GM12878 (cell line): Measurements from ENCODE around the gene WBP11. TPM values are rescaled to one million over a fixed set of nuclear protein-coding genes. Genes with fewer than 3 reads are reported as not detected.

Experiments used
- ATAC-seq: fragments of 200-7000 bp; cut with Tn5 transposase; 3 replicates; pipeline ENCODE4 v1.9.1; 2020; ENCODE audit warnings: mild to moderate bottlenecking, moderate library complexity
- BruUV-seq: library from RNA; stranded (reverse); fragments of 400-500 nt; replicated peaks from 2 replicates; lab custom pipeline; 2021; lab: Mats Ljungman, UMichigan
- CTCF ChIA-PET: fragments of 300-600 bp; sonication (Branson Sonifier 250); formaldehyde crosslinking; extraction: SDS; loops from one replicate; lab custom pipeline; 2021; ENCODE audit warnings: inconsistent platforms; lab: Yijun Ruan, JAX
- POLR2A ChIA-PET: fragments of 350-600 bp; formaldehyde crosslinking; extraction: SDS; loops from one replicate; lab custom pipeline; 2021; ENCODE audit warnings: inconsistent platforms; lab: Charles Lee
- RAD21 ChIA-PET: fragments of 300-600 bp; sonication (Branson Sonifier 250); formaldehyde crosslinking; loops from one replicate; lab custom pipeline; 2023; ENCODE audit warnings: antibody characterized with exemption; ENCODE audit not compliant: unreplicated experiment; lab: Charles Lee
- SMC1A ChIA-PET: fragments of 300-600 bp; sonication (Branson Sonifier 250); formaldehyde crosslinking; loops from one replicate; lab custom pipeline; 2023; ENCODE audit not compliant: unreplicated experiment, uncharacterized antibody; lab: Charles Lee
- DNase-seq: peaks from one replicate; pipeline ENCODE4 v3.0.0-alpha.2; 2011; ENCODE audit warnings: low read depth, low spot score
- FAIRE-seq: peaks from 3 replicates; lab custom pipeline; 2011; peaks lifted over from hg19 to GRCh38; lab: Jason Lieb, UNC
- H2AFZ ChIP-seq: 2 replicates; pipeline ENCODE4 v1.6.0; 2011; ENCODE audit warnings: low read depth, low read length, control low read depth; ENCODE audit not compliant: control insufficient read depth
- H3K27ac ChIP-seq: 2 replicates; pipeline ENCODE4 v1.5.1; 2011; ENCODE audit warnings: control low read depth; ENCODE audit not compliant: control insufficient read depth, insufficient read depth
- H3K27me3 ChIP-seq, 2 experiments: replicated peaks in 1 of 2; 2 replicates each; pipeline versions ENCODE4 v1.6.0 to v1.6.1; 2011; ENCODE audit warnings: low read length in 1 of 2; ENCODE audit not compliant: control insufficient read depth in 2 of 2, insufficient read depth in 2 of 2
- H3K36me3 ChIP-seq, 2 experiments: 2 replicates each; pipeline ENCODE4 v1.5.1; 2011; ENCODE audit warnings: low read length in 1 of 2; ENCODE audit not compliant: control insufficient read depth in 2 of 2, insufficient read depth in 2 of 2
- H3K4me1 ChIP-seq: 2 replicates; pipeline ENCODE4 v1.6.1; 2011; ENCODE audit warnings: mild to moderate bottlenecking, low read length, moderate library complexity, mixed read lengths; ENCODE audit not compliant: control insufficient read depth, insufficient read depth
- H3K4me2 ChIP-seq: 2 replicates; pipeline ENCODE4 v1.6.0; 2011; ENCODE audit warnings: control low read depth; ENCODE audit not compliant: control insufficient read depth, insufficient read depth
- H3K4me3 ChIP-seq: fragments of 200-600 bp; sonication (generic); 2 replicates; pipeline ENCODE4 v1.5.1; 2016
- H3K79me2 ChIP-seq: 2 replicates; pipeline ENCODE4 v1.6.0; 2011; ENCODE audit warnings: low read length; ENCODE audit not compliant: control insufficient read depth, insufficient read depth
- H3K9ac ChIP-seq: 2 replicates; pipeline ENCODE4 v1.8.0; 2011; ENCODE audit warnings: low read length, control low read depth, mixed read lengths; ENCODE audit not compliant: control insufficient read depth, insufficient read depth
- H3K9me3 ChIP-seq: replicated peaks from 3 replicates; pipeline ENCODE4 v1.5.1; 2011; ENCODE audit warnings: mild to moderate bottlenecking, low read length; ENCODE audit not compliant: control insufficient read depth, insufficient read depth
- H4K20me1 ChIP-seq: 2 replicates; pipeline ENCODE4 v1.6.0; 2011; ENCODE audit not compliant: control insufficient read depth, insufficient read depth
- CBFB ChIP-seq: IDR thresholded peaks from 2 replicates; pipeline ENCODE4 v1.6.1; 2016; ENCODE audit warnings: antibody characterized with exemption, low read depth
- DPF2 ChIP-seq: fragments of 450-650 bp; IDR thresholded peaks from 2 replicates; pipeline ENCODE4 v1.6.1; 2017; ENCODE audit warnings: mild to moderate bottlenecking
- EED ChIP-seq: sonication (generic); IDR thresholded peaks from 2 replicates; pipeline ENCODE4 v1.6.1; 2016; ENCODE audit warnings: antibody characterized with exemption, low read depth
- ELK1 ChIP-seq: IDR thresholded peaks from 2 replicates; pipeline ENCODE4 v1.6.1; 2012; ENCODE audit warnings: low read depth, low read length, improper control_type of control experiment
- HDAC6 ChIP-seq: fragments of 200-600 bp; sonication (generic); IDR thresholded peaks from one replicate; pipeline ENCODE4 v1.8.0; 2017; ENCODE audit warnings: antibody characterized with exemption; ENCODE audit not compliant: unreplicated experiment
- MEF2B ChIP-seq: fragments of 450-650 bp; IDR thresholded peaks from 2 replicates; pipeline ENCODE4 v1.6.1; 2018; ENCODE audit warnings: mild to moderate bottlenecking, moderate library complexity; ENCODE audit not compliant: partially characterized antibody, poor library complexity, severe bottlenecking
- MXI1 ChIP-seq: fragments of 150-350 bp; IDR thresholded peaks from 2 replicates; pipeline ENCODE4 v1.6.1; 2011; ENCODE audit warnings: low read depth, mild to moderate bottlenecking, inconsistent platforms, low read length, improper control_type of control experiment
- PBX3 ChIP-seq: IDR thresholded peaks from 2 replicates; pipeline ENCODE4 v1.6.1; 2011; ENCODE audit warnings: mild to moderate bottlenecking, low read depth, low read length, moderate library complexity; ENCODE audit not compliant: insufficient replicate concordance
- PML ChIP-seq: IDR thresholded peaks from 2 replicates; pipeline ENCODE4 v1.6.1; 2012; ENCODE audit warnings: low read length, inconsistent platforms
- SREBF1 ChIP-seq: IDR thresholded peaks from 2 replicates; pipeline ENCODE4 v1.6.1; 2012; ENCODE audit warnings: mild to moderate bottlenecking, low read length
- SUZ12 ChIP-seq: fragments of 200-600 bp; sonication (generic); IDR thresholded peaks from one replicate; pipeline ENCODE4 v1.6.1; 2018; ENCODE audit warnings: antibody characterized with exemption, mild to moderate bottlenecking; ENCODE audit not compliant: unreplicated experiment
- ZZZ3 ChIP-seq: IDR thresholded peaks from 2 replicates; pipeline ENCODE4 v1.6.1; 2011; ENCODE audit warnings: low read depth; ENCODE audit not compliant: control insufficient read depth, insufficient read length
- WGBS: methylation state at CpG from one replicate; pipeline ENCODE4 v1.1.6; 2016; ENCODE audit warnings: low lambda C conversion rate; ENCODE audit not compliant: insufficient replicate concordance, insufficient coverage; ENCODE audit errors: missing lambda C conversion rate; 5-methylcytosine and 5-hydroxymethylcytosine counted together
- in situ Hi-C: fragments of 300-500 bp; cut with MboI; formaldehyde crosslinking; loops from 9 replicates; pipeline ENCODE4 v1.14.3; 2018; ENCODE audit warnings: mixed read lengths
- intact Hi-C: fragments of 100-400 bp; cut with micrococcal nuclease; formaldehyde crosslinking; loops from one replicate; pipeline ENCODE4 v1.14.2; 2022; ENCODE audit not compliant: unreplicated experiment
- polyA plus RNA-seq, 11 experiments: library from polyadenylated mRNA; depleted of rRNA in 4 of 11; unstranded in 6 of 11; stranded (reverse) in 5 of 11; fragments of >200 nt; fragmentation: Nextera tagmentation in 4 of 11; fragmentation: Illumina TruSeq in 1 of 11; extraction: Ambion mirVana in 4 of 11; extraction: Trizol in 1 of 11; gene quantifications; 1 replicate in 1 of 11; 2 replicates in 10 of 11; pipeline versions ENCODE4 v1.2.1 to v1.2.3, GENCODE V29; 2011 to 2016; ENCODE audit warnings: inconsistent platforms in 2 of 11, missing spikeins in 2 of 11, low read depth in 1 of 11
- total RNA-seq, 4 experiments: library from RNA; depleted of rRNA in 3 of 4; stranded (reverse); fragments of >200 nt in 3 of 4; fragmentation: Illumina TruSeq in 1 of 4; extraction: Trizol in 1 of 4; gene quantifications; 2 replicates each; pipeline versions ENCODE4 v1.2.1 to v1.2.3, GENCODE V29; 2013 to 2021
- TF ChIP-seq, protein P1 (sequence below): IDR thresholded peaks from 2 replicates; pipeline ENCODE4 v1.6.1; 2011; ENCODE audit warnings: borderline replicate concordance, low read depth, mild to moderate bottlenecking, moderate library complexity, low read length; ENCODE audit not compliant: insufficient read depth, poor library complexity, severe bottlenecking

The WBP11 gene
- total and polyA plus RNA-seq, 10 of the 15 experiments (the other 5 are each of a cell fraction or from before 2014, with no cell fraction given), result 11.5 to 107 (median 29.1) TPM

GRCh38 chr12:14850929-14851663, 47.8 kb upstream of the WBP11 start:
- Histone ChIP-seq H3K36me3 (no peaks in the 10 kb centered on the region), H3K9ac (no peak overlapping the region), H2AFZ (peak overlapping the region; percentile 46), H3K4me2 (no peak overlapping the region), H3K79me2 (no peaks in the 10 kb centered on the region), H3K4me3 (no peak overlapping the region), H3K9me3 (no peaks in the 10 kb centered on the region; the same call in 2 of the 3 replicates), H3K27me3 (no peaks in the 10 kb centered on the region), H3K27ac (no peak overlapping the region), H4K20me1 (no peaks in the 10 kb centered on the region), H3K4me1 (no peaks in the 10 kb centered on the region)
- intact Hi-C loops, result no loop called here
- FAIRE-seq (no peak), ATAC-seq (peak; percentile 83), DNase-seq (peak; percentile 16)
- ChIA-PET RAD21 (interaction anchor here (0.6 to 1.9 kb wide), 6 partner anchors 40 to 144 kb away, joined by 3 to 10 read pairs (median 4); no protein-coding TSS in a partner anchor), CTCF (interaction anchor here (0.6 to 9.9 kb wide), 5 partner anchors 40 to 734 kb away, joined by 3 to 82 read pairs (median 5); no protein-coding TSS in a partner anchor), POLR2A (no interaction called here), SMC1A (interaction anchor here (0.9 to 15.6 kb wide), 5 partner anchors 38 to 145 kb away, joined by 3 to 242 read pairs (median 4); partner anchors contain the start of genes ARHGDIB, C12orf60 and WBP11)
- in situ Hi-C loops, result no loop called here
- TF ChIP-seq MXI1 (no peak), MEF2B (no peak), ZZZ3 (no peak), EED (no peak), HDAC6 (no peak), SUZ12 (no peak), DPF2 (no peak), PML (no peak), ELK1 (no peak), SREBF1 (no peak), PBX3 (no peak), CBFB (no peak)
- TF ChIP-seq, protein P1, sequence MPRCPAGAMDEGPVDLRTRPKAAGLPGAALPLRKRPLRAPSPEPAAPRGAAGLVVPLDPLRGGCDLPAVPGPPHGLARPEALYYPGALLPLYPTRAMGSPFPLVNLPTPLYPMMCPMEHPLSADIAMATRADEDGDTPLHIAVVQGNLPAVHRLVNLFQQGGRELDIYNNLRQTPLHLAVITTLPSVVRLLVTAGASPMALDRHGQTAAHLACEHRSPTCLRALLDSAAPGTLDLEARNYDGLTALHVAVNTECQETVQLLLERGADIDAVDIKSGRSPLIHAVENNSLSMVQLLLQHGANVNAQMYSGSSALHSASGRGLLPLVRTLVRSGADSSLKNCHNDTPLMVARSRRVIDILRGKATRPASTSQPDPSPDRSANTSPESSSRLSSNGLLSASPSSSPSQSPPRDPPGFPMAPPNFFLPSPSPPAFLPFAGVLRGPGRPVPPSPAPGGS, result no peak
- 19% methylated on average over 1 of the region's 1 CpG for WGBS
- no TSS peak for BruUV-seq
